HL-60 (cell line): ENCODE data around the gene ZNF132.

Experiments
- CTCF ChIP-seq: IDR thresholded peaks from one replicate; pipeline ENCODE4 v1.5.1; 2011; ENCODE audit warnings: low read length, control low read depth, inconsistent platforms; ENCODE audit not compliant: insufficient read depth
- GABPA ChIP-seq: IDR thresholded peaks from 2 replicates; pipeline ENCODE4 v1.6.1; 2012; ENCODE audit warnings: low read depth
- POLR2AphosphoS5 ChIP-seq: IDR thresholded peaks from 2 replicates; pipeline ENCODE4 v1.6.1; 2012; ENCODE audit warnings: low read depth

DNA sequence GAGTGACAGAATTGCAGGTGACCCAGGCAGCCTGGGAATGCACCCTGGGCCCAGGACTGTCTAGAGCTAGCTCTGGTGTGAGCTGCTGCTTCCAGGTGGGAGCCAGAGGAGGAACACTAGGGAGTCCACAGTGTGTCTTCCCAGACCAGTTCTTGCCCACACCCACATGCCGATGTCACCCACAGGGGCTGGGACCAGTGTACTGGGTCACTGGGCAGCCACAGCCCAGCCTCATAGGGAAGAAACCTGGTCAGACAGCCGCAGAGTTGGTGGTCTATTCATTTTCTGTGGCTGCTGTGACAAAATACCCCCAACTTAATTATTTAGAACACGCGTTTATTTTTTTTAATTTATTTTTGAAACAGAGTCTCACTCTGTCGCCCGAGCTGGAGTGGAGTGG is 41.4 kb downstream of the ZNF132 start:
- TF ChIP-seq CTCF (no peak), POLR2AphosphoS5 (no peak), GABPA (no peak)
